Parathyroid adenoma (tissue), 2 donors: Measurements from ENCODE around the gene SLC44A3.

ENCODE experiments used
- H2AFZ ChIP-seq: fragments of 300-600 bp; sonication (generic); one replicate; pipeline ENCODE4 v1.7.0; 2017; ENCODE audit warnings: antibody characterized with exemption, mild to moderate bottlenecking
- H3K27ac ChIP-seq: fragments of 300-600 bp; sonication (generic); one replicate; pipeline ENCODE4 v1.7.0; 2017
- H3K27me3 ChIP-seq: fragments of 300-600 bp; sonication (generic); one replicate; pipeline ENCODE4 v1.7.0; 2017; ENCODE audit warnings: low read length; ENCODE audit not compliant: control insufficient read depth, insufficient read depth
- H3K36me3 ChIP-seq: fragments of 300-600 bp; sonication (generic); one replicate; pipeline ENCODE4 v1.7.0; 2017; ENCODE audit warnings: low read length; ENCODE audit not compliant: control insufficient read depth, insufficient read depth
- H3K4me1 ChIP-seq: fragments of 300-600 bp; sonication (generic); one replicate; pipeline ENCODE4 v1.7.0; 2017; ENCODE audit warnings: control low read depth
- H3K4me2 ChIP-seq: fragments of 300-600 bp; sonication (generic); one replicate; pipeline ENCODE4 v1.7.0; 2017; ENCODE audit warnings: low read length
- H3K4me3 ChIP-seq: fragments of 300-600 bp; sonication (generic); one replicate; pipeline ENCODE4 v1.7.0; 2017; ENCODE audit warnings: low read depth, low read length
- H3K79me2 ChIP-seq: fragments of 300-600 bp; sonication (generic); one replicate; pipeline ENCODE4 v1.7.0; 2017; ENCODE audit warnings: control low read depth
- H3K9ac ChIP-seq: fragments of 300-600 bp; sonication (generic); one replicate; pipeline ENCODE4 v1.7.0; 2017; ENCODE audit warnings: mild to moderate bottlenecking
- H3K9me3 ChIP-seq: fragments of 300-600 bp; sonication (generic); one replicate; pipeline ENCODE4 v1.7.0; 2017; ENCODE audit warnings: low read length; ENCODE audit not compliant: control insufficient read depth
- TF ChIP-seq, protein P1 (sequence below): fragments of 300-600 bp; sonication (generic); IDR thresholded peaks from one replicate; pipeline ENCODE4 v1.7.0; 2017; ENCODE audit warnings: antibody characterized with exemption, mild to moderate bottlenecking
- donor health status: primary hyperparathyroidism.

The SLC44A3 gene

DNA sequence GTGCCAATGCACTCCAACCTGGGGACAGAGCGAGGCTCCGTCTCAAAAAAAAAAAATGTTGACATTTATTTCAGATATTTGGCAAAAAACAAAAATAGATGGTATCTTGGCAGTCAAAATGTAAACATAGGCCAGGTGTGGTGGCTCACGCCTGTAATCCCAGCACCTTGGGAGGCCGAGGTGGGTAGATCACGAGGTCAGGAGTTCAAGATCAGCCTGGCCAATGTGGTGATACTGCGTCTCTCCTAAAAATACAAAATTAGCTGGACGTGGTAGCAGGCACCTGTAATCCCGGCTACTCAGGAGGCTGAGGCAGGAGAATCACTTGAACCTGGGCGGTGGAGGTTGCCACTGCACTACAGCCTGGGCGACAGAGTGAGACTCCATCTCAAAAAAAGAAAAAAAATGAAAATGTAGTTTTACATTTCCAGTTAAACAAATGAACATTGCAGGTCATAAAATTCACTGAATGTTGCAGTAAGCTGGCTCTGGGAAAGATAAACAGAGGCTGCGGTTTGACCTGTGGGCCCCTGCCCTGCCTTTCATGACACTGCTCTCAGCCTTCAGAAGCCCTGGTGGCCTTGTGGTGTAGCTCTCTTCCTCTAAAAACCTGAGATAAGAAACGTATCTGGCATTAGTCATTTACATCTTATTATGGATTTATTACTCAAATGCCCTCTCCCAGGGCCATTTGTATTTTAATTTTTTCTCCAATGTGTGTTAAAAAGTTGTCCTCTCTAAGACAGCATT, 12.2 kb upstream of the SLC44A3 start:
- Histone ChIP-seq H3K27me3 (no peaks in the 10 kb centered on the region), H3K9ac (no peak overlapping the region), H3K4me2 (no peak overlapping the region), H3K4me3 (no peak overlapping the region), H3K9me3 (no peaks in the 10 kb centered on the region), H3K36me3 (no peaks in the 10 kb centered on the region), H3K4me1 (no peaks in the 10 kb centered on the region), H2AFZ (no peak overlapping the region), H3K27ac (no peak overlapping the region), H3K79me2 (no peaks in the 10 kb centered on the region)
- TF ChIP-seq, protein P1, sequence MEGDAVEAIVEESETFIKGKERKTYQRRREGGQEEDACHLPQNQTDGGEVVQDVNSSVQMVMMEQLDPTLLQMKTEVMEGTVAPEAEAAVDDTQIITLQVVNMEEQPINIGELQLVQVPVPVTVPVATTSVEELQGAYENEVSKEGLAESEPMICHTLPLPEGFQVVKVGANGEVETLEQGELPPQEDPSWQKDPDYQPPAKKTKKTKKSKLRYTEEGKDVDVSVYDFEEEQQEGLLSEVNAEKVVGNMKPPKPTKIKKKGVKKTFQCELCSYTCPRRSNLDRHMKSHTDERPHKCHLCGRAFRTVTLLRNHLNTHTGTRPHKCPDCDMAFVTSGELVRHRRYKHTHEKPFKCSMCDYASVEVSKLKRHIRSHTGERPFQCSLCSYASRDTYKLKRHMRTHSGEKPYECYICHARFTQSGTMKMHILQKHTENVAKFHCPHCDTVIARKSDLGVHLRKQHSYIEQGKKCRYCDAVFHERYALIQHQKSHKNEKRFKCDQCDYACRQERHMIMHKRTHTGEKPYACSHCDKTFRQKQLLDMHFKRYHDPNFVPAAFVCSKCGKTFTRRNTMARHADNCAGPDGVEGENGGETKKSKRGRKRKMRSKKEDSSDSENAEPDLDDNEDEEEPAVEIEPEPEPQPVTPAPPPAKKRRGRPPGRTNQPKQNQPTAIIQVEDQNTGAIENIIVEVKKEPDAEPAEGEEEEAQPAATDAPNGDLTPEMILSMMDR, result no peak

DNA sequence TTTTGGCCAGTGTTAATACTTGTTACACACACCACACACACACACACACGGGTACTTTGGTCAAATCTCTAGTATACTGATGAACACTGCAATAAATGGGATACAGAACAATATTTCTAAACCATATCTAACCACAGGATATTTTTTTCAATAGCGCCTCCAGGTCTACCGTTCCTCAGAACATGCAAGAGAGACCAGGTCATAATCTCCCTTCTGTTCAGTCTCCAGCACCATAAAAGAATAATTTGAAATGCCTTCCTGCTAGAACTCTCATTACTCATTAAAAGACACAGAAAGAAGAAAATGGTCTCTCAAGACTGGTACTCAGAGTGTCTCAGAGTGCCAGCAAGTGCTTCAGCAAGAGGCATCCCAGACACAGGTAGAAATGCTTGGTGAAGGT, 11.5 kb upstream of the SLC44A3 start:
- H3K36me3 ChIP-seq, result no peaks in the 10 kb centered on the region
- H3K27ac ChIP-seq, result no peak overlapping the region
- H2AFZ ChIP-seq, result no peak overlapping the region
- TF ChIP-seq, protein P1, result no peak
- H3K79me2 ChIP-seq, result no peaks in the 10 kb centered on the region
- no peaks in the 10 kb centered on the region for H3K9me3 ChIP-seq
- no peak overlapping the region for H3K4me2 ChIP-seq
- no peak overlapping the region for H3K4me3 ChIP-seq
- no peaks in the 10 kb centered on the region for H3K27me3 ChIP-seq
- H3K4me1 ChIP-seq, result no peaks in the 10 kb centered on the region
- H3K9ac ChIP-seq, result no peak overlapping the region

DNA sequence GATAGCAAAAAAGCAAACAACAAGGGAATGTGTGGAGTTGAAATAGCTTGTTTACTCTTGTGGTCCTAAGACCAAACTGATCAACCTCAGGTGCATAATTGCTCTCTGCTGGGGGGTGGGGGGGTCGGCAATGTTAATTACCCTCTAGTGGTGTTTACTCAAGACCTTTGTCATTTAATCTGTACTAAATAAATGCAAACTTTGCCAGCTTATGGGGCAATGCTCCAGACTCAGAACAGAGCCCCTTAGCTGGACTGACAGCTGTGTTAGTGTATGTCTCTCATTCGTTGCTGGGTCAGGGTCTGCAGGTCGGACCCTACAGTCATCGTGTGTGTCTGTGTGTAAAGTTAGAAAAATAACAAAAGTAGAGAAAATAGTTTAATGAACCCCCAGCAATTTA, 7.2 kb upstream of the SLC44A3 start:
- Histone ChIP-seq H3K9ac (no peak overlapping the region), H3K4me2 (no peak overlapping the region), H3K9me3 (no peaks in the 10 kb centered on the region), H3K79me2 (no peaks in the 10 kb centered on the region), H3K4me1 (no peaks in the 10 kb centered on the region), H3K27ac (no peak overlapping the region), H3K36me3 (no peaks in the 10 kb centered on the region), H3K4me3 (no peak overlapping the region), H2AFZ (no peak overlapping the region), H3K27me3 (no peaks in the 10 kb centered on the region)
- TF ChIP-seq, protein P1, result no peak

DNA sequence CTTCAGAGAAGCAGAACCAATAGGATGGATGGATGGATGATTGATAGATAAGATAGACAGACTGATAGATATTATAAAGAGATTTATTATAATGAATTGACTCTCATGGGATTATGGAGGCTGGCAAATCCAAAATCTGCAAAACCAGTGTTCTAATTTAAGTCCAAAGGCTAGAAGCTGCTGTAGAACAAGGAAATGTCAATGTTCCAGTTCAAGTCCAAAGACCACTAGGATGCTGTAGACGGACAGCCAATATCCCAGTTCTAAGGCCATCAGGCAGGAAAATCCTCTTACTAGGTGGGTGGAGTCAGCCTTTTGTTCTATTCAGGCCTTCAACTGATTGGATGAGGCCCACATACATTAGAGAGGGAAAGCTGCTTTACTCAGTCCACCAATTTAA, 4.1 kb upstream of the SLC44A3 start:
- no peak overlapping the region for H3K27ac ChIP-seq
- no peaks in the 10 kb centered on the region for H3K79me2 ChIP-seq
- no peaks in the 10 kb centered on the region for H3K27me3 ChIP-seq
- H3K9me3 ChIP-seq, result no peaks in the 10 kb centered on the region
- no peak overlapping the region for H2AFZ ChIP-seq
- H3K36me3 ChIP-seq, result no peaks in the 10 kb centered on the region
- TF ChIP-seq, protein P1, result no peak
- H3K4me2 ChIP-seq, result no peak overlapping the region
- H3K4me1 ChIP-seq, result no peaks in the 10 kb centered on the region
- no peak overlapping the region for H3K9ac ChIP-seq
- no peak overlapping the region for H3K4me3 ChIP-seq

DNA sequence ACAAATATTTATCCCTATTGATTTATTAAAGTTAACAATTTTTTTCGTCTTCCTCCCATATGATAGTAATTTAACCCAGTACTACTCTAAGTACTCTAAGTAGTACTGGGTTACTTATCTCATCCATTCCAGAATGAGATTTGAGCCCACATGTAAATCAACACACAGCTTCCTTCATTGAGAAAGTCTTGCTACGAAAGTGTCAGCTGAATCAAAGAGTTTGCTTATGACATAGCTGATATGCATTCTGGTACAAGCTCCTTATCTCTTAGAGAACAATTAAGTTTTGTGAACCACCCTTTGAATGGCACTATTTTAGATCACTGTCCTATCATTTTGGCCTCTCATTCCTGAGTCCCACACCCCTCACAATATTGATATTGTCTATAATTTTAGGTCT, 2.4 kb upstream of the SLC44A3 start:
- Histone ChIP-seq H3K9me3 (no peaks in the 10 kb centered on the region), H3K4me3 (no peak overlapping the region), H3K4me1 (no peaks in the 10 kb centered on the region), H3K9ac (no peak overlapping the region), H3K79me2 (no peaks in the 10 kb centered on the region), H3K36me3 (no peaks in the 10 kb centered on the region), H3K4me2 (no peak overlapping the region), H3K27ac (no peak overlapping the region), H2AFZ (no peak overlapping the region), H3K27me3 (no peaks in the 10 kb centered on the region)
- TF ChIP-seq, protein P1, result no peak
